ENCODE results near the gene CCDC85B. TPM values are rescaled to one million over a fixed set of nuclear protein-coding genes. Genes with fewer than 3 reads are reported as not detected.

CCDC85B gene
- total RNA-seq, 2 donors from 2014 or later, result 75.8 to 100 TPM

- Histone ChIP-seq H3K4me1 (ENCODE audit: control insufficient read depth in 1 of 2, low read depth in 2 of 2) (peaks cover 11 to 23% of the 10 kb centered on the region in 2 donors), H3K4me3 (no peak overlapping the region), H3K27me3 (replicated peaks; ENCODE audit: insufficient read depth) (no peaks in the 10 kb centered on the region), H3K27ac (no peak overlapping the region), H3K36me3 (peaks cover 16% of the 10 kb centered on the region), H3K9me3 (no peaks in the 10 kb centered on the region)
- no peak for TF ChIP-seq CTCF (IDR thresholded peaks at IDR 0.05)
- DNase-seq (ENCODE audit: low spot score) (no peak), ATAC-seq (ENCODE audit: insufficient number of reproducible peaks, low FRiP score, low read depth) (no peak)
These were observed 6.4 kb upstream of the CCDC85B start for GRCh38 chr11:65883786-65884715.

- DNase-seq (ENCODE audit: low spot score), result no peak
- TF ChIP-seq CTCF (IDR thresholded peaks at IDR 0.05), result peak; percentile 97
- ATAC-seq (ENCODE audit: insufficient number of reproducible peaks, low FRiP score, low read depth), result no peak
- no peaks in the 10 kb centered on the region for H3K27me3 ChIP-seq (replicated peaks; ENCODE audit: insufficient read depth)
- no peaks in the 10 kb centered on the region for H3K9me3 ChIP-seq
- H3K4me3 ChIP-seq, result no peak overlapping the region
- peaks cover 16% of the 10 kb centered on the region for H3K36me3 ChIP-seq
- H3K27ac ChIP-seq, result no peak overlapping the region
- H3K4me1 ChIP-seq (ENCODE audit: control insufficient read depth in 1 of 2, low read depth in 2 of 2), result peaks cover 11 to 30% of the 10 kb centered on the region in 2 donors
These were observed 5.8 kb upstream of the CCDC85B start for GRCh38 chr11:65884716-65885092.

GRCh38 chr11:65885231-65885630 is 5.2 kb upstream of the CCDC85B start:
- no peak for ATAC-seq (ENCODE audit: insufficient number of reproducible peaks, low FRiP score, low read depth)
- peaks cover 11 to 34% of the 10 kb centered on the region in 2 donors for H3K4me1 ChIP-seq (ENCODE audit: control insufficient read depth in 1 of 2, low read depth in 2 of 2)

GRCh38 chr11:65885808-65886536 is 4.5 kb upstream of the CCDC85B start:
- no peak for ATAC-seq (ENCODE audit: insufficient number of reproducible peaks, low FRiP score, low read depth)

More at GRCh38 chr11:65885231-65885630, 5.2 kb upstream of the CCDC85B start:
- Histone ChIP-seq H3K27me3 (replicated peaks; ENCODE audit: insufficient read depth) (no peaks in the 10 kb centered on the region), H3K36me3 (peaks cover 16% of the 10 kb centered on the region), H3K4me3 (no peak overlapping the region), H3K27ac (no peak overlapping the region), H3K9me3 (no peaks in the 10 kb centered on the region)
- no peak for DNase-seq (ENCODE audit: low spot score)
- TF ChIP-seq CTCF (IDR thresholded peaks at IDR 0.05), result no peak

More at GRCh38 chr11:65885808-65886536, 4.5 kb upstream of the CCDC85B start:
- no peaks in the 10 kb centered on the region for H3K27me3 ChIP-seq (replicated peaks; ENCODE audit: insufficient read depth)
- H3K27ac ChIP-seq, result no peak overlapping the region
- no peak for DNase-seq (ENCODE audit: low spot score)
- H3K4me3 ChIP-seq, result no peak overlapping the region
- TF ChIP-seq CTCF (IDR thresholded peaks at IDR 0.05), result no peak
- H3K9me3 ChIP-seq, result no peaks in the 10 kb centered on the region
- H3K4me1 ChIP-seq (ENCODE audit: control insufficient read depth in 1 of 2, low read depth in 2 of 2), result peaks cover 11 to 34% of the 10 kb centered on the region in 2 donors
- peaks cover 16% of the 10 kb centered on the region for H3K36me3 ChIP-seq

Measured in thoracic aorta (tissue), 2 donors.